NB4 (cell line): ENCODE data around the gene PPP1R1C.

Experiments used
- DNase-seq: peaks from one replicate; pipeline ENCODE4 v3.0.0; 2010; ENCODE audit warnings: low read depth
- H3K4me3 ChIP-seq: one replicate; pipeline ENCODE4 v1.5.1; 2011; ENCODE audit warnings: mild to moderate bottlenecking, low read depth, low read length, moderate library complexity
- CTCF ChIP-seq: IDR thresholded peaks from one replicate; pipeline ENCODE4 v1.5.1; 2012; ENCODE audit warnings: low read depth, low read length
- MAX ChIP-seq: IDR thresholded peaks from 2 replicates; pipeline ENCODE4 v1.6.1; 2011; ENCODE audit warnings: low read depth, low read length
- MYC ChIP-seq: IDR thresholded peaks from 2 replicates; pipeline ENCODE4 v1.6.1; 2011; ENCODE audit warnings: low read depth, low read length
- POLR2A ChIP-seq: IDR thresholded peaks from 2 replicates; pipeline ENCODE4 v1.6.1; 2011; ENCODE audit warnings: mild to moderate bottlenecking; ENCODE audit not compliant: insufficient read length; ENCODE audit errors: extremely low read depth

The PPP1R1C gene

GRCh38 chr2:182057002-182057401 is 71.3 kb downstream of the PPP1R1C start:
- no peak overlapping the region for H3K4me3 ChIP-seq
- TF ChIP-seq MAX (no peak), MYC (no peak), CTCF (no peak), POLR2A (no peak)
- DNase-seq = no peak

- no peak overlapping the region for H3K4me3 ChIP-seq
- TF ChIP-seq CTCF (no peak), POLR2A (no peak), MYC (no peak), MAX (no peak)
- no peak for DNase-seq
These were observed 72.4 kb downstream of the PPP1R1C start for GRCh38 chr2:182058056-182058455.

- TF ChIP-seq MAX (no peak), MYC (no peak), CTCF (no peak), POLR2A (no peak)
- DNase-seq = no peak
- H3K4me3 ChIP-seq = no peak overlapping the region
These were observed 76.1 kb downstream of the PPP1R1C start for GRCh38 chr2:182061739-182062138.

GRCh38 chr2:182062329-182062972 is 76.8 kb downstream of the PPP1R1C start:
- no peak overlapping the region for H3K4me3 ChIP-seq
- TF ChIP-seq CTCF (no peak), POLR2A (no peak), MAX (no peak), MYC (no peak)
- no peak for DNase-seq

GRCh38 chr2:182064019-182064778 is 78.5 kb downstream of the PPP1R1C start:
- no peak for DNase-seq
- H3K4me3 ChIP-seq = no peak overlapping the region
- TF ChIP-seq MYC = no peak
- TF ChIP-seq CTCF = no peak
- TF ChIP-seq POLR2A = no peak
- no peak for TF ChIP-seq MAX
